H1 (cell line): ENCODE data around the gene TMEM18. TPM values are rescaled to one million over a fixed set of nuclear protein-coding genes. Genes with fewer than 3 reads are reported as not detected.

ENCODE experiments used
- PHF8 ChIP-seq: fragments of 200-600 bp; sonication (generic); conservative IDR thresholded peaks from 2 replicates; pipeline ENCODE4 v1.7.1; 2012; ENCODE audit warnings: low read depth, mild to moderate bottlenecking, inconsistent platforms, low read length, moderate library complexity
- polyA plus RNA-seq, 7 experiments: library from polyadenylated mRNA; depleted of rRNA in 3 of 7; stranded (reverse) in 5 of 7; unstranded in 2 of 7; fragments of >200 nt in 5 of 7; fragments of 200-250 nt in 2 of 7; gene quantifications; 1 replicate in 5 of 7; 2 replicates in 1 of 7; 4 replicates in 1 of 7; pipeline versions ENCODE4 v1.2.1 to v1.2.3, GENCODE V29; 2011 to 2013; ENCODE audit warnings: missing spikeins in 2 of 7, mixed read lengths in 2 of 7
- total RNA-seq: library from RNA; stranded (reverse); fragmentation: NEBNext Ultra II Directional; extraction: Animal tissue kit (Norgen Biotek cat#: 25700); gene quantifications from 2 replicates; pipeline ENCODE4 v1.2.1, GENCODE V29; 2021

TMEM18 gene
- total and polyA plus RNA-seq, 2 of the 8 experiments (the other 6 are each of a cell fraction or from before 2014, with no cell fraction given) = 22.4 to 27.1 TPM

- peak; percentile 100 for TF ChIP-seq PHF8
Observed at GRCh38 chr2:677056-677958, at the start of gene TMEM18 (continued).
